Activated CD4-positive, alpha-beta T cell treated with anti-CD3 and anti-CD28 coated beads for 1 hour (primary cell): ENCODE results near the gene PCSK4.
"Not testable (repeated sequence)": the region's sequence is repeated elsewhere in the genome, so short reads cannot be mapped to it uniquely, and the experiment has no call there.

Source experiments
- DNase-seq: peaks from one replicate; pipeline ENCODE4 v3.0.0-alpha.2; 2020

Gene PCSK4

GRCh38 chr19:1521636-1522035, 31.5 kb upstream of the PCSK4 start:
- DNase-seq = no peak

GRCh38 chr19:1520203-1520780, 30.1 kb upstream of the PCSK4 start:
- no peak for DNase-seq

- not testable (repeated sequence) for DNase-seq
Observed at GRCh38 chr19:1519802-1520201, 29.7 kb upstream of the PCSK4 start.

- no peak for DNase-seq
Observed at GRCh38 chr19:1518471-1518870, 28.3 kb upstream of the PCSK4 start.

DNA sequence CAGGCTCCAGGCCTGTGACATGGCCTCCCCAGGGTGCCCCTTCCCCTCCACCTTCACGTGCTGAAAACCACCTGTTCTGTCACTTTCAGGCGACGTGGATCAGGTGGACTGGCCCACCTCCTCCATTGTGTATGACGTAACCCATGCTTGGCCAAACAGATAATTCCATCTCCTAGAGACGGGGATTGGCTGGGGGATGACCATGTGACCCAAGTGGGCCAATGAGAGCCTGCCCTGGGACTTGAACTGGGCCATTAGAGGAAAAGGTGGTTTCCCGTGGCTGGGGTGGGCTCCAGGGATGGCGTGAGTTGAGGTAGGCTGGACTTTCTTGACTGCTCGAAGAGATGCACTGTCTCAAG, 26.2 kb upstream of the PCSK4 start:
- no peak for DNase-seq

GRCh38 chr19:1514986-1515721, 25.0 kb upstream of the PCSK4 start:
- DNase-seq = no peak

DNA sequence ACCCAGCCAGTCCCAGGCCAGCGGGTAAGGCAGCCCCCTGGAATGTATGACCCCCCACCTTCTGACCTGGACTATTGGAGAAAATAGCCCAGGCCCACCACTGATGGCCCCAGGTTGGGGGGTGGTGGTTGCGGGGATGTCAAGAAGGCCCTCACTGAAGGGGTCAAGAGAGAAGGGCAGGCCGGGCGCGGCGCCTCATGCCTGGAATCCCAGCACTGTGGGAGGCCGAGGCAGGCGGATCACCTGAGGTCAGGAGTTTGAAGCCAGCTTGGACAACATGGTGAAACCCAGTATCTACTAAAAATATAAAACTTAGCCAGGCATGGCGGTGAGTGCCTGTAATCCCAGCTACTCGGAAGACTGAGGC, 24.1 kb upstream of the PCSK4 start:
- no peak for DNase-seq

GRCh38 chr19:1513499-1514294, 23.5 kb upstream of the PCSK4 start:
- DNase-seq = peak; percentile 58

DNA sequence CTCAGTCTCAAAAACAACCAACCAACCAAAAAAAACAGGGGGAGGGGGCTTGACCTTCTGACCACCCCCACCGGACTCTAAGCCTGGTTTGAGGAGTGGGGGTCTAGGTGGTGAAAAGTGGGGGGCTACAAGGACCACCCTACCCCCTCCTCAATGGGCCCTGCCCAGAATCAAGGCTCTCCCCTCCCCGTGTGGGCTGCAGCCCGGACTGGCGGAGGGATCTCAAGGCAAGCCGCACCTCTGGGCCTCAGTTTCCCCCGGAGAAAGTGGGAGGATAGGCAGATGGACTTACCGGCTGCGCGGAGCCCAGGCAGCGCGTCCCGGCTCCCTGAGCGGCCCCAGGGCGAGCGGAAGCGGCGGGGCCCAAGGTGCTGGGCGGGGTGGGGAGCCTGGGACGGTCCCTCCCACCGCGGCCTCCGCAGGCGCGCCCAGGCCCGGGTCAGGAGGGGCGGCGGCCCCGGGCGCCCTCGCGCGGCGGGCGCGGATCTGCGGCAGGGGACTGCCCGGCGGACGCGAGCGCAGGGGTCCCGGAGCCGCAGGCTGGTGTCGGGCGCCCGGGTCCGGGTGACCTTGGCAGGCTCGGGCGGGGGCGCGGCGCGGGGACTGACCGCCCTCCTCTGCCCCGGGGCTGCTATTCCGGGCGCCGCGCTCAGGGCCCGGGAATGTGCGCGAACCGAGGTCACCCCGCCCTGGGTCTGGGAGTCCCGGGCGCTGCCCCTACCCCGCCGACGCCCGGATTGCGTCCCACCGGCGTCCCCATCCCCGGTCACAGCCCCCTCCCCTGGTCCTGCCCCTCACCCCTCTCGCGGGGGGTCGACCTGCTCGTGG, 22.7 kb upstream of the PCSK4 start, which contains the start of gene ADAMTSL5:
Gene ADAMTSL5 (minus strand): TSS at position 349 of the 828 bp plus-strand sequence. CDS start 2,076 bp downstream, outside the sequence.
- DNase-seq = peak; percentile 37

GRCh38 chr19:1511318-1512317, 21.5 kb upstream of the PCSK4 start:
- DNase-seq = no peak

DNA sequence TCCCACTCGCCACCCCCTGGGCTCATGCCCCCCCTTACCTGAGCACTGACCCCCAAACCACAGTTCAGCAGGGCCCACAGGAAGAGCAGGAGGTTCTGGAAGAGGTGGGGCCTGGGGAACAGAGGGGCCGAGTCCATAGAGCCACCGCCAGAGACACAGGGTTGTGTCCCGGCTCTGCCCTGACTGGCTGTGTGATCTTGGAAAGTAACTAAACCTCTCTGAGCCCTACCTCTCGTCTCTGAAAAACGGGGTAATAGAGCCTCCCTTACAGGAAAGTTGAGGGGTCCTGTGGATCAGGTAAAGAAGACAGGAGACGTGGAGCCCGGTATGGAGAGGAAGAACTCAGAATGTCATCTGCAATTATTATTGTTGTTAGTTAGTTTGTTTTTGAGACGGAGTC, 20.7 kb upstream of the PCSK4 start:
- no peak for DNase-seq

DNA sequence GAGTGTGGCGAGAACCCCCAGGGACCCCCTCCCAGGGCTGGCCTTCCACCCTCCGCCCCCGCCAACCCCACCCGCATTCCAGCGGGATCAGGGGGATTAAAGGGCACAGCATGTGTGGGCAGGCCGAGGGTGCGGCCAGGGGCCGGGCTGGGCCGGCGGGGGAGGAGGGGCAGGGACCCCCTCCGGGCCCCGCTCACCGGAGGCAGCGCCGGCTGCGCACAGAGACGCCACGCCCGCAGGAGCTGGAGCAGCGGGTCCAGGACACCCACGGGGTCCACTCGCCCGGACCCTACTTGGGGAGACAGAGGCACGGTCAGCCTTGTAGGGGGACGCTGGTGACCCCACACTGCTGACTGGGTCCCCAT, 20.3 kb upstream of the PCSK4 start:
- DNase-seq = no peak

GRCh38 chr19:1509602-1510441, 19.7 kb upstream of the PCSK4 start:
- no peak for DNase-seq

GRCh38 chr19:1508507-1508856, 18.3 kb upstream of the PCSK4 start:
- DNase-seq = no peak

DNA sequence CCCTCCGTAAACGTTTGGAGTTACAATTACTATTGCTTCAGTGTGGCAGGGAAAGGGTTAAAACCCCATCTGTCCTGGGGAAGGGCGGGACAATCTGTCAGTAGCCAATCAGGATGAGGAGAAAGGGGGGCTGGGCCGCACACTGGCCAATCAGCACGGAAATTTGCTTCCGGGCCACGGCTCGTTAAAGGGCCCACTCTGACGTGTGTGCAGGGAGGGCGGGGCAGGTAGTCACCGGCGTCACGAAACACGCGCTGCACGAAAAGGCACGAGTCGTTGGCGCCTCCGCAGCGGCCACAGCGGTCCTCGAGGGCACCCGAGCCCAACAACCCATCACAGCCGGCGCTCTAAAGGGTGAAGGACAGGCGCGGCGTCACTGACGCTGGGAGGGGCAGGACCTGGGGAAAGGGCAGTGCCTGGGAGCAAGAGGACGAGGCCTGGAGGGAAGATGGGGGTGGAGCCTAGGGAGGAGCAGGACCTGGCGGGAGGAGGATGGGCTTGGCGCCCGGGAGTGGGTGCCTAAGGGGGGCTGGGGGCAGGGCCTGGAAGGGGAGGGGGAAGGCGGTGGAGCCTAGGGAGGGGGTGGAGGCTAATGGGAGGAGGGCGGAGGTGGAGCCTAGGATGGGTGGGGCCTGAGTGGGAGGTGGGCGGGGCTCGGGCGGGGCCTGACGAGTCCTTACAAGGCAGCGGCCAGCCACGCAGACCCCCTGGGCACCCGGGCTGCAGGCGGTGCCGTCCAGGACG, 17.8 kb upstream of the PCSK4 start:
- peak; percentile 88 for DNase-seq

- no peak for DNase-seq
Observed at GRCh38 chr19:1507192-1507660, 17.1 kb upstream of the PCSK4 start.

DNA sequence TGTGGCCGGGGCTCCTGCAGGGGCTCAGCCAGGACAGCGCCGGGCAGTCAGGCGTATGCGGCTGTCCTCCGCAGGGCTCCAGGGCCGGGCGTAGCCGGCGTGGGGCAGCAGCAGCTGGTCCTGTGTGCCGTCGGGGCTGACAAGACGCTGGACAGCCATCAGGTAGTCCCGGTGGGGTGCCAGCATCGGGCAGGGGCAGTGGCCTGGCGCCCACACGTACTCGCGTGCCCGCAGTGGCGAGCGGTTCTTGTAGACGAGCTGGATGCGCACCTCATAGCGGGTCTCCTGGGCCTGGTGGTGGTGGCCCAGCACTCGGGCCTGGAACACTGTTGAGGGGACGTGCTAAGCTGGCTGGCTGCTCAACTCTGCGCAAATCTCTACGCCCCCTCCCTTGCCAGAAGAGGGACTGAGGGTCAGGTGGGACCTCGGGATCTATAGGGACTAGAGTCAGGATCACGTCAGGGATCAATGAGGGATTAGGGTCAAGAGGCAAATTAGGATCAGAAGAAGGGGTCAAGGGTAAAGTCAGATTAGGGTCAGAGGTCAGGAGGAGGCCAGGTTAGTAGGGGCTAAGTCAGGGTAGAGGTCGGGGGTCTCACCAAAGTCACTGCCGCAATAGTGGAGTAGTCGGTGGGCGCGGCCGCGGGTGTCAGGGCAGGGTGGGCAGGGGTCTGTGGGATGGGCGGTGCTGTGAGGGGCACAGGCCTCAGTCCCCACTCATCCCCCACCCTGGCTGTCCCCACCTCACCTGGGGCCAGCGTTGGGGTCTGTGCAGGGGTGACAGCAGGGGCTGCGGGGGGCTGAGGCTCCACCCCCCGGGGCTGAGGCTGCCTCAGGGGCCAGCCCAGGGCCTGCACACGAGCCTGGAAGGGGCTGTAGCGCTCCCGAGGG, 16.1 kb upstream of the PCSK4 start:
- DNase-seq = no peak

- no peak for DNase-seq
Observed at GRCh38 chr19:1505012-1505411, 14.9 kb upstream of the PCSK4 start.
